Skeletal muscle satellite cell (primary cell): Measurements from ENCODE around the gene COL23A1.

Experiments
- H3K27me3 ChIP-seq: 2 replicates; pipeline ENCODE4 v1.7.0; 2013; ENCODE audit warnings: low read length; ENCODE audit not compliant: control insufficient read depth, insufficient read depth
- H3K36me3 ChIP-seq: 2 replicates; pipeline ENCODE4 v1.7.0; 2013; ENCODE audit warnings: mild to moderate bottlenecking, control low read depth, low read length; ENCODE audit not compliant: insufficient read depth
- H3K4me1 ChIP-seq: 2 replicates; pipeline ENCODE4 v1.7.0; 2013; ENCODE audit warnings: low read length; ENCODE audit not compliant: control insufficient read depth, insufficient read depth
- H3K4me2 ChIP-seq: 2 replicates; pipeline ENCODE4 v1.7.0; 2013; ENCODE audit warnings: mild to moderate bottlenecking, low read length
- H3K4me3 ChIP-seq: 2 replicates; pipeline ENCODE4 v1.7.0; 2013; ENCODE audit warnings: low read length
- H3K9ac ChIP-seq: 2 replicates; pipeline ENCODE4 v1.7.0; 2013; ENCODE audit warnings: mild to moderate bottlenecking, low read depth, low read length, moderate library complexity
- H3K9me3 ChIP-seq: replicated peaks from 2 replicates; pipeline ENCODE4 v1.7.0; 2013; ENCODE audit warnings: mild to moderate bottlenecking, control low read depth, low read length

COL23A1 gene

DNA sequence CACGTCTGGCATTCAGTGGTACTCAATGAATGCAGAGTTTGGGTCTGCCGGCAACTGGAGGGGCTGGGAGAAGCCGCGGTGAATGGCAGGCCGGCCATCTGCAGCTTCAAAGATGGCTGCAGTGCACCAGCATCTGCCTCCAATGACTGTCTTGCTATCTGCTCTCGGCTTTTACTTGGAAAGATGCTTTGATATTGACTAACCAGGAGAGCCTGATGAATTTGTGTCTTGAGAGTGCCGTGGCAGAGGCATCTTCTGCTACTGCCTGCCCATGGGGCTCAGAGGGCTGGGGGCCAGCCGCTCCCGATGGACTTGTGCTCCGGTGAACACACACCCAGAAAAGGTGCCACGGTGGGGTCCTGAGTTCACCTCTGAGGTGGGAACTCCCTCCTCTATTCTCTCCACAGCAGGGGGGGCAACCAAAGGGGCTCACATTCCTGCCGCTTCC, 164.5 kb downstream of the COL23A1 start:
- no peaks in the 10 kb centered on the region for H3K36me3 ChIP-seq
- H3K4me3 ChIP-seq: no peak overlapping the region
- H3K9me3 ChIP-seq: peaks cover 11% of the 10 kb centered on the region
- no peaks in the 10 kb centered on the region for H3K4me1 ChIP-seq
- no peak overlapping the region for H3K4me2 ChIP-seq
- H3K9ac ChIP-seq: no peak overlapping the region
- no peaks in the 10 kb centered on the region for H3K27me3 ChIP-seq

DNA sequence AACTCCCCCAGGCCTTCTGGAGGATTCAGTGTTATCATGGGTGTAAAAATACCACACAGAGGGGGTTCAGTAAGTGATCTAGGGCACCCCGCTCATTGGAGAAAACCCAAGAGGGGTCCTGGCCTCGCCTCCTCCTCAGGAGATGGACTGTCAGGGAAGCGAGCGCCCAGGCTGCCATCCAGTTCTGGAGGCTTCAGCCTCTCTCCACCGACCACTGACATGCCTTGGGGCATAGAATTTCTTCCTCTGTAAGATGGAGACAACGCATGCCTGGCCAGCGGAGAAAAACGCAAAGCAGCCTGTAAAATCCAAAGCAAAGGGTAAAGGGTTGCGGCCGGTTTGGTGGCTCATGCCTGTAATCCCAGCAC, 165.4 kb downstream of the COL23A1 start:
- no peak overlapping the region for H3K9ac ChIP-seq
- H3K4me3 ChIP-seq: no peak overlapping the region
- H3K4me1 ChIP-seq: no peaks in the 10 kb centered on the region
- no peaks in the 10 kb centered on the region for H3K27me3 ChIP-seq
- peaks cover 10% of the 10 kb centered on the region for H3K9me3 ChIP-seq
- H3K36me3 ChIP-seq: no peaks in the 10 kb centered on the region
- H3K4me2 ChIP-seq: no peak overlapping the region

DNA sequence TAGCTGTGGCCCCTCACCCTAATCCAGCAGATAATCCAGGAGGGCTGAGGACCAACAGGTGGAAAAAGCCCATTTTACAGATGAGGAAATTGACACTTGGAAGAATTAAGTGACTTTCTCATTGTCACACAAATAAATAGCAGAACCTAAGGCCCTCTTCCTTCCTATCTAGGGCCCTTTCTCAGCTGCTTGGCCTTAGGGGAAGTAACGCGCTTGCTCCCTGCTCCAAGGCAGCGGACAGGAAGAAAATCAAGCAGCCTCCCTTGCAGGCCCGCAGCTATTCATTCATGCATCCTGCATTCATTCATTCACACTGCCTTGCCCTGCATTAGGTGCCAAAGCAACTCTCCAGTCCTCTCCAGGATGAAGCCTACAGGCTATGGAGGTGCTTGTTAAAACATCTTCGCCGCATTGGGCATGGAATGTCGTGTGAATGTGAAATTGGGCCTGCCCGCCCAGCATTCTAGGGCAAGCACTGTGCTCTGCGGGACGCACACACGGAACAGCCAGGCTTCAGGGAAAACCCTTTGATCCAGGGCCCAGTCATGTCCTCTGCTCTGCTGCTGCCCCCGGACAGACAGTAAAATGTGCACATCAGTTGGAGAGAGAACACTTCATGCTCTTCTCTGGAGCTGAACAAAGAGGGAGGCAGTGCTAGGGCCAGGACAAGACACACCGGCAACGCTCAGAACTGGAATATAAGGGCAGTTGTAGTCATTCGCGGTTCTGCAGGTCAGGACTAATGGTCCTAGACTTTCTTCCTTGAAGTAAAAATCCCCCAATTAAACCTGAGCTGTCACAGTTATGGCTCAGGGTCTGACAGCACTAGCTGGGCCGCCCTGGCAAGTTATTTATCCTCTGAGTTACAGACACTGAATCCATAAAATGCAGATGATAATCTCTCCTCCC, 166.0 kb downstream of the COL23A1 start:
- Histone ChIP-seq H3K9ac (no peak overlapping the region), H3K4me1 (no peaks in the 10 kb centered on the region)

DNA sequence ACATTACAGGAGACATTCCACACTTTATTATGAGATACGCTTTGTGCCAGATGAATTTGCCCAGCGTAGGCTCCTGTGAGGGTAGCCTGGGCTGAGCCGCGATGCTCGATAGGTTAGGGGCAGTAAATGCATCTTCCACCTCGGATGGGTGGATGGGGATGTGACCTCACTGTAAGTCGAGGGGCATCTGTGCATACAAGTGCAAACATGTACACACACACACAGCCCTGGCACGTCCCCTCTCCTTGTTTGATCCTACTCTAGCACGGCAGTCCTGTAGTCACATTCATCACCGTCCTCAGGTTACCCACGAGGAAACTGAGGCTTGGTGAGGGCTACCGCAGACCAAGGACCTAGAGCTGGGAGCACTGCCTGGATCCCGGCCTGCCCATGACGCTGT, 166.8 kb downstream of the COL23A1 start:
- Histone ChIP-seq H3K4me3 (no peak overlapping the region), H3K9me3 (peaks cover 4% of the 10 kb centered on the region), H3K27me3 (no peaks in the 10 kb centered on the region), H3K4me2 (no peak overlapping the region), H3K36me3 (no peaks in the 10 kb centered on the region), H3K9ac (no peak overlapping the region), H3K4me1 (no peaks in the 10 kb centered on the region)

More for the DNA sequence above, 166.0 kb downstream of the COL23A1 start:
- Histone ChIP-seq H3K36me3 (no peaks in the 10 kb centered on the region), H3K27me3 (no peaks in the 10 kb centered on the region), H3K4me3 (no peak overlapping the region), H3K9me3 (peaks cover 4% of the 10 kb centered on the region), H3K4me2 (no peak overlapping the region)

DNA sequence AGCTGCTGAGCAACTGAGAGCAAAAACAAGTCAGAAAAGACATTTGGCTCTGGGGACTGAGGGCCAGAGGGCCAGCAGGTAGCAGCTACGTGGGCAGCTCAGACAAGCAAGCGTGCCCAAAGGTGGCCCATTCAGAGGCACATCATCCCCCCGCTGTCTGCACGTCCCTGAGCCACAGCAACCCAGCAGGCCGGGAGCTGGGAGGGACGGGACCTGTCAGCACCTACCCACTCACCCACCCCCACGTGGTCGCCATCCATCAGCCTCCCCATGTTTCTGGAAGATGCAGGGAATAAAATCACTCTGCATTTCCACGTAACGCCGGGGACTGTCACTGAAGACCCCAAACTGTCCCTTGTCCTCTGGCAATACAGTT, 167.8 kb downstream of the COL23A1 start:
- Histone ChIP-seq H3K9ac (no peak overlapping the region), H3K27me3 (no peaks in the 10 kb centered on the region), H3K4me1 (no peaks in the 10 kb centered on the region), H3K4me3 (no peak overlapping the region), H3K9me3 (peaks cover 4% of the 10 kb centered on the region), H3K4me2 (no peak overlapping the region), H3K36me3 (no peaks in the 10 kb centered on the region)

DNA sequence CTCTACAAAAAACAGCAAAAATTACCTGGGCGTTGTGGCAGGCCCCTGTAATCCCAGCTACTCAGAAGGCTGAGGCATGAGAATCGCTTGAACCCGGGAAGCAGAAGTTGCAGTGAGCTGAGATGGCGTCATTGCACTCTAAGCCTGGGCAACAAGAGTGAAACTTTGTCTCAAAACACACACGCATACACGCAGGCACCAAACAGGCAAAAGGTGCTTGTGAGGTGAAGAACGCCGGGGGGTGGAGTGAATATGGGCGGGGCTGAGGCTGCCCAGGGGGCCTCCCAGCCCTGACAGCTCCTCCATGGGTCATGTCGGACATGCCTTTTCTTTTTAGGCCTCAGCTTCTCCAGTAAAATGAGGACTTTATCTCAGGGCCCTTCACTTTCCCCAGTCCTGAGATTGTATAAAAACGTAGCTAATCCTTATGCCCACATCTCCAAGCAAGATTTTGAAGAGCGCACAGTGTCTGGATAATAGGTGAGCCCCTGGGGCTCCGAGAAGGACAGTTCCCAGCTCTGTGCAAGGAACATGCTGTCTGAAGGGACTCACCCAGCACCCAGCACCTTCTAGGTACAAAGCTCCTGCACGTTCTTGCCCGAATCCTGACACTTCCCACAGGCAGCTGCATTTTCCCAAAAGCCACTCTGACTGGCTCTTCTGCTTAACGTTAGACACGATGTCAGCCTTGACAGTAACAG, 168.3 kb downstream of the COL23A1 start:
- H3K9ac ChIP-seq: no peak overlapping the region
- no peak overlapping the region for H3K4me3 ChIP-seq
- peaks cover 4% of the 10 kb centered on the region for H3K9me3 ChIP-seq
- H3K27me3 ChIP-seq: no peaks in the 10 kb centered on the region
- H3K4me2 ChIP-seq: no peak overlapping the region
- H3K36me3 ChIP-seq: no peaks in the 10 kb centered on the region
- H3K4me1 ChIP-seq: no peaks in the 10 kb centered on the region

DNA sequence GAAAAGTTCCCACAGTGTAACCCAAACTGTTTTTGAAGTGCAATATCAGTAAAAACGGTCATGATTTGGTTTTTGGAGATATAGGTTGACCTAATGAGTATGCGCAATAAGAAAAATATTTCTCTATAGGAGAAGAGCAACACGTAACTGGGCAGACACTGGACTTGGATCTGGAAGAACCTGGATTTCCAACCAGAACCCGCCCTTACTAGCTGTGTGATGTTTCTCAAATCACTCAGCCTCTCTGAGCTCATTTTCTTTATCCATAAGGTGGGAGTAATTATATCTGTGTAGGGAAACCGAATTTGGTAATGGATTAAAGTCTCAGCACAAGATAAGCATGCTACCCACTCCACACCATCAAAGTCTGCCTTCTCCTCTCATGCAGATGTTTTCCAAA, 169.1 kb downstream of the COL23A1 start:
- Histone ChIP-seq H3K27me3 (no peaks in the 10 kb centered on the region), H3K9ac (no peak overlapping the region), H3K4me1 (no peaks in the 10 kb centered on the region), H3K36me3 (no peaks in the 10 kb centered on the region), H3K4me3 (no peak overlapping the region), H3K9me3 (peaks cover 7% of the 10 kb centered on the region), H3K4me2 (no peak overlapping the region)

DNA sequence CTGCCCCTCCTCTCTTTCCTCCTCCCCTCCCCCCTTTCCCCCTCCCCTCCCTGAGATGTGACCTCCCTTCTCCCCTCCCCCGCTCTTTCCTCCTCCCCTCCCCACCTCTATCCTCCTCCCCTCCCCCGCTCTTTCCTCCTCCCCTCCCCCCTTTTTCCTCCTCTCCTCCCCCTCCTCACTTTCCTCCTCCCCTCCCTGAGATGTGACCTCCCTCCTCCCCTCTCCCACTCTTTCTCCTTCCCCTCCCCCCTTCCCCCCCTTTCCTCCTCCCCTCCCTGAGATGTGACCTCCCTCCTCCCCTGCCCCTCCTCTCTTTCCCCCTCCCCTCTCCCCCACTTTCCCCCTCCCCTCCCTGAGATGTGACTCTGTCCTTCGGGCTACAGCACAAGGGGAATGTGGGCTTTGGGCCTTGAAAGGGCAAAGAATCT, 169.8 kb downstream of the COL23A1 start:
- H3K36me3 ChIP-seq: no peaks in the 10 kb centered on the region
- H3K9ac ChIP-seq: no peak overlapping the region
- H3K4me3 ChIP-seq: no peak overlapping the region
- H3K4me2 ChIP-seq: no peak overlapping the region
- H3K27me3 ChIP-seq: no peaks in the 10 kb centered on the region
- no peaks in the 10 kb centered on the region for H3K4me1 ChIP-seq
- H3K9me3 ChIP-seq: peaks cover 10% of the 10 kb centered on the region

DNA sequence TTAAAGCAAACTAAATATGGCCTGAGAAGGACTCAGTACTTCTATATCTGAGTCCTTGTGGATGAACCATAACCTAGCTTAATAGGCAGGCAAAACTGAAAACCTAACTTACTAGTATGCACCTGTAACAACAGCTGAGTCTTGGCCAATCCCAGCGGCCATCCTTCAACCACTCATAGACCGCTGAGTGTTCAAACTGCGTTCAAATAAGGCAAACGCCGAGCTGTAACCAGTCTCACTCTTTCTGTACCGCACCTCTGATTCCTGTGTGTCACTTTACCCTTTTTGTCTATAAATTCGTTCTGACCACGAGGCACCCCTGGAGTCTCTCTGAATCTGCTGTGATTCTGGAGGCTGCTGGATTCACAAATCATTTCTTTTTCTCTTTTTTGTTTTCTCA, 170.5 kb downstream of the COL23A1 start:
- Histone ChIP-seq H3K4me1 (no peaks in the 10 kb centered on the region), H3K9ac (no peak overlapping the region), H3K9me3 (peaks cover 16% of the 10 kb centered on the region), H3K36me3 (no peaks in the 10 kb centered on the region), H3K4me2 (no peak overlapping the region), H3K4me3 (no peak overlapping the region), H3K27me3 (no peaks in the 10 kb centered on the region)

DNA sequence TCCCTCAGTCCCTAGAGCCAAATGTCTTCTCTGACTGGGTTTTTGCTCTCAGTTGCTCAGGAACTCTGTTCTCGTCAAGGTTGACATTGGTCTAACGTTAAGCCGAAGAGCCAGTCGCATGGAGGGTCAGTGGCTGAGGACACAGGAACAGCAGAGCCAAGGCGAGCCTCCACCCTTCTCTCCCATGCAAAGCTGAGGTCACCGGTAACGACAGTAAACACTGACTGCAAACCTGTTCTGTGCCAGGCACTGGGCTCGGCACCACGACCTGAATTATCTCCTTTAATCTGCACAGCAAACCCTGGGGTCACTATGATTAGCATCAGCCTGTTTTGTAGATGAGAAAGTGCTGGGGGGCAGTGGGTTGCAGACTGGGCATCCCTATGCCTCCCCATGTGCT, 171.0 kb downstream of the COL23A1 start:
- no peaks in the 10 kb centered on the region for H3K36me3 ChIP-seq
- H3K4me3 ChIP-seq: no peak overlapping the region
- no peaks in the 10 kb centered on the region for H3K4me1 ChIP-seq
- no peak overlapping the region for H3K9ac ChIP-seq
- H3K27me3 ChIP-seq: no peaks in the 10 kb centered on the region
- peaks cover 16% of the 10 kb centered on the region for H3K9me3 ChIP-seq
- H3K4me2 ChIP-seq: no peak overlapping the region

DNA sequence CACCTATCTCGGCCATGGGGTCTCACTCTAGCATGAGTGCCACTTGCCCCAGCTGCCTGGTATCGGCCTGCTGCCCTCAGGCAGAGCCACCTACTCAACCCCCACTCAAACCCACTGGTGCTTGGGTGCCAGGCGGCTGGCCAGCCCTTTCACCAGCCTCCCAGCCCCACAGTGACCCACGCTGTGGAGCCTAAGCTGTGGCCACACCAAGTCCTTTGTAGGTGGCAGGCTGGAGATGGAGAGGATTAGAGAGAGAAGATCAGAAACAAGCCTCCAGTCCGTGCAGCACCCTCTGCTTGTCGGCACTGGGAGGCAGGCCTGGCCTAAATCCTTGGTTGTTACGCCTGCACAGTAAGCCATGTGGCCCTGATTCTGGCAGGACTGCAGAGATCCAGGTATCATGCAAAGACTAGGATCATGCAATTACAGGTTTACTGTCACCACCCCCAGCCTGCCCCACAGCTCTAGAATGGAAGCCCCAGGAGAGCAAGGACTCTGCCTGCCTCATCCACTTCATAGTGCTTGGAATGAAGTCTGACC, 171.7 kb downstream of the COL23A1 start:
- H3K4me2 ChIP-seq: no peak overlapping the region
- no peak overlapping the region for H3K4me3 ChIP-seq
- H3K9me3 ChIP-seq: peaks cover 20% of the 10 kb centered on the region
- no peak overlapping the region for H3K9ac ChIP-seq
- no peaks in the 10 kb centered on the region for H3K27me3 ChIP-seq
- H3K36me3 ChIP-seq: no peaks in the 10 kb centered on the region
- no peaks in the 10 kb centered on the region for H3K4me1 ChIP-seq
